Measurements from ENCODE around the gene TGFBR2.

GRCh38 chr3:30614373-30614772, 8.0 kb downstream of the TGFBR2 start:
- TF ChIP-seq CTCF (IDR thresholded peaks at IDR 0.05) = no peak
- TF ChIP-seq POLR2A (IDR thresholded peaks at IDR 0.05) = no peak

All from esophagus squamous epithelium (tissue), 4 donors.